MM.1S (cell line): ENCODE data around the gene LDLRAD4.

Source experiments
- DNase-seq: peaks from one replicate; pipeline ENCODE4 v3.0.0-alpha.2; 2015
- H2AFZ ChIP-seq: fragments of 300-600 bp; sonication (generic); 2 replicates; pipeline ENCODE4 v1.6.0; 2016; ENCODE audit warnings: antibody characterized with exemption, low read length
- H3F3A ChIP-seq: fragments of 300-600 bp; sonication (generic); 2 replicates; pipeline ENCODE4 v1.6.1; 2016; ENCODE audit warnings: mild to moderate bottlenecking, antibody characterized with exemption, low read length, moderate library complexity, mixed read lengths; ENCODE audit not compliant: insufficient read depth
- H3K27ac ChIP-seq: fragments of 300-600 bp; sonication (generic); 2 replicates; pipeline ENCODE4 v1.5.1; 2016; ENCODE audit warnings: mild to moderate bottlenecking, low read length
- H3K27me3 ChIP-seq: fragments of 300-600 bp; sonication (generic); replicated peaks from 2 replicates; pipeline ENCODE4 v1.6.0; 2016; ENCODE audit warnings: low read length; ENCODE audit not compliant: insufficient read depth
- H3K36me3 ChIP-seq: fragments of 300-600 bp; sonication (generic); replicated peaks from 2 replicates; pipeline ENCODE4 v1.6.1; 2016; ENCODE audit warnings: mild to moderate bottlenecking, low read length, mixed read lengths; ENCODE audit not compliant: insufficient read depth
- H3K4me1 ChIP-seq: fragments of 300-600 bp; sonication (generic); 2 replicates; pipeline ENCODE4 v1.6.1; 2016; ENCODE audit warnings: low read length, mixed read lengths
- H3K4me2 ChIP-seq: fragments of 300-600 bp; sonication (generic); 2 replicates; pipeline ENCODE4 v1.6.0; 2016; ENCODE audit warnings: low read depth, low read length
- H3K4me3 ChIP-seq: fragments of 300-600 bp; sonication (generic); 2 replicates; pipeline ENCODE4 v1.5.1; 2016; ENCODE audit warnings: low read length, mixed read lengths
- H3K79me2 ChIP-seq: fragments of 300-600 bp; sonication (generic); 2 replicates; pipeline ENCODE4 v1.6.1; 2016; ENCODE audit warnings: mixed run types, low read length, mixed read lengths
- H3K9ac ChIP-seq: fragments of 300-600 bp; sonication (generic); 2 replicates; pipeline ENCODE4 v1.6.1; 2016; ENCODE audit warnings: low read length, mixed read lengths
- H3K9me2 ChIP-seq: fragments of 300-600 bp; sonication (generic); replicated peaks from 2 replicates; pipeline ENCODE4 v1.6.1; 2016; ENCODE audit warnings: mild to moderate bottlenecking, low read length, mixed read lengths; ENCODE audit not compliant: insufficient read depth
- H3K9me3 ChIP-seq: fragments of 300-600 bp; sonication (generic); replicated peaks from 2 replicates; pipeline ENCODE4 v1.6.1; 2016; ENCODE audit warnings: mild to moderate bottlenecking, low read length, mixed read lengths; ENCODE audit not compliant: insufficient read depth
- H4K20me1 ChIP-seq: fragments of 300-600 bp; sonication (generic); 2 replicates; pipeline ENCODE4 v1.6.1; 2016; ENCODE audit warnings: mild to moderate bottlenecking, low read length, moderate library complexity, mixed read lengths; ENCODE audit not compliant: insufficient read depth
- EZH2 ChIP-seq: fragments of 300-600 bp; sonication (generic); optimal IDR thresholded peaks from 2 replicates; pipeline ENCODE3; 2017; ENCODE audit warnings: low read depth, mild to moderate bottlenecking, antibody characterized with exemption, low read length, mixed read lengths
- EZH2phosphoT487 ChIP-seq: fragments of 300-600 bp; sonication (generic); IDR thresholded peaks from 2 replicates; pipeline ENCODE4 v1.6.1; 2018; ENCODE audit warnings: antibody characterized with exemption, low read length
- TF ChIP-seq, protein P1 (sequence below): fragments of 300-600 bp; sonication (generic); IDR thresholded peaks from 2 replicates; pipeline ENCODE4 v1.5.1; 2016; ENCODE audit warnings: antibody characterized with exemption, low read length, mixed read lengths

Gene LDLRAD4

DNA sequence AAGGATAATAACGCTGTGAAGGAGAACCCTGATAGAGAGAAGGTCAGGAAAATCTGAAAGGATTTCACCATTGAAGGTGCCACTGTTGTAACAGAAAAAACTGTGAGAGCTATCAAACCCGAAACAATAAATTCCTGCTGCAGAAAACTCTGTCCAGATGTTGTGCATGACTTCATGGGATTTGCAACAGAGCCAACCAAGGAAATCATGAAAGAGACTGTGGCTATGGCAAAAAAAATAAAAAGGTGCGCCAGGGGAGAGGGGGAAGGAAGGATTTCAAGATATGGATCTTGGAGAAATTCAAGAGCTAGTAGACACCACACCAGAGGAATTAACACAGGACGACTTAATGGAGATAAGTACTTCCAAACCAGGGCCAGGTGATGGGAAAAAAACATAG, 88.0 kb downstream of the LDLRAD4 start:
- no peak overlapping the region for H2AFZ ChIP-seq
- no peaks in the 10 kb centered on the region for H3F3A ChIP-seq
- H3K27me3 ChIP-seq: no peaks in the 10 kb centered on the region
- no peaks in the 10 kb centered on the region for H3K4me1 ChIP-seq
- no peak for TF ChIP-seq EZH2phosphoT487
- no peak for TF ChIP-seq EZH2
- TF ChIP-seq, protein P1, sequence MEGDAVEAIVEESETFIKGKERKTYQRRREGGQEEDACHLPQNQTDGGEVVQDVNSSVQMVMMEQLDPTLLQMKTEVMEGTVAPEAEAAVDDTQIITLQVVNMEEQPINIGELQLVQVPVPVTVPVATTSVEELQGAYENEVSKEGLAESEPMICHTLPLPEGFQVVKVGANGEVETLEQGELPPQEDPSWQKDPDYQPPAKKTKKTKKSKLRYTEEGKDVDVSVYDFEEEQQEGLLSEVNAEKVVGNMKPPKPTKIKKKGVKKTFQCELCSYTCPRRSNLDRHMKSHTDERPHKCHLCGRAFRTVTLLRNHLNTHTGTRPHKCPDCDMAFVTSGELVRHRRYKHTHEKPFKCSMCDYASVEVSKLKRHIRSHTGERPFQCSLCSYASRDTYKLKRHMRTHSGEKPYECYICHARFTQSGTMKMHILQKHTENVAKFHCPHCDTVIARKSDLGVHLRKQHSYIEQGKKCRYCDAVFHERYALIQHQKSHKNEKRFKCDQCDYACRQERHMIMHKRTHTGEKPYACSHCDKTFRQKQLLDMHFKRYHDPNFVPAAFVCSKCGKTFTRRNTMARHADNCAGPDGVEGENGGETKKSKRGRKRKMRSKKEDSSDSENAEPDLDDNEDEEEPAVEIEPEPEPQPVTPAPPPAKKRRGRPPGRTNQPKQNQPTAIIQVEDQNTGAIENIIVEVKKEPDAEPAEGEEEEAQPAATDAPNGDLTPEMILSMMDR: no peak
- H3K9me2 ChIP-seq: no peaks in the 10 kb centered on the region
- no peaks in the 10 kb centered on the region for H3K9me3 ChIP-seq
- no peak overlapping the region for H3K9ac ChIP-seq
- DNase-seq: no peak
- H3K79me2 ChIP-seq: no peaks in the 10 kb centered on the region
- H3K27ac ChIP-seq: no peak overlapping the region
- no peak overlapping the region for H3K4me3 ChIP-seq
- no peak overlapping the region for H3K4me2 ChIP-seq
- H3K36me3 ChIP-seq: no peaks in the 10 kb centered on the region
- no peaks in the 10 kb centered on the region for H4K20me1 ChIP-seq

DNA sequence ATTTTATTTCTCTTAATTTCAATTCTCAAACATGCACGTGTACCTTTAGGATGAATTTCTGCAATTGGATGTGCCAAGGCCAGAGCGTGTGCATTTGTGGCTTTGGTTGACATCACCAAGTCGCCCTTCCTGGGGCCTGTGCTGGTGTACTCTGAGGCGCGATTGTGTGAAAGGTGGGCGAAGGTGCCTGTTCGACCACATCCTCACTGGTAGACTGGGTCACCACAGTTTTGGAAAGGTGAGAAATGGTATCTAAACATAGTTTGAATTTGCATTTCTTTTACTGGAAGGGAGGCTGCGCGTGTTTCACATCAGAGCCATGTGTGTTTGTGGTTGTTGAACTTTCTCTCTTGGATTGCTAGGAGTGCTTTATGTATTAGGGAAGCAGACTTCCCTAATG, 89.8 kb downstream of the LDLRAD4 start:
- H3K27ac ChIP-seq: no peak overlapping the region
- H3F3A ChIP-seq: no peaks in the 10 kb centered on the region
- no peak overlapping the region for H3K4me2 ChIP-seq
- no peaks in the 10 kb centered on the region for H3K79me2 ChIP-seq
- no peak overlapping the region for H2AFZ ChIP-seq
- no peaks in the 10 kb centered on the region for H3K9me2 ChIP-seq
- no peak overlapping the region for H3K9ac ChIP-seq
- H3K27me3 ChIP-seq: no peaks in the 10 kb centered on the region
- TF ChIP-seq EZH2phosphoT487 (no peak), EZH2 (no peak)
- TF ChIP-seq, protein P1: no peak
- H4K20me1 ChIP-seq: no peaks in the 10 kb centered on the region
- no peak for DNase-seq
- H3K36me3 ChIP-seq: no peaks in the 10 kb centered on the region
- no peak overlapping the region for H3K4me3 ChIP-seq
- no peaks in the 10 kb centered on the region for H3K4me1 ChIP-seq
- no peaks in the 10 kb centered on the region for H3K9me3 ChIP-seq

DNA sequence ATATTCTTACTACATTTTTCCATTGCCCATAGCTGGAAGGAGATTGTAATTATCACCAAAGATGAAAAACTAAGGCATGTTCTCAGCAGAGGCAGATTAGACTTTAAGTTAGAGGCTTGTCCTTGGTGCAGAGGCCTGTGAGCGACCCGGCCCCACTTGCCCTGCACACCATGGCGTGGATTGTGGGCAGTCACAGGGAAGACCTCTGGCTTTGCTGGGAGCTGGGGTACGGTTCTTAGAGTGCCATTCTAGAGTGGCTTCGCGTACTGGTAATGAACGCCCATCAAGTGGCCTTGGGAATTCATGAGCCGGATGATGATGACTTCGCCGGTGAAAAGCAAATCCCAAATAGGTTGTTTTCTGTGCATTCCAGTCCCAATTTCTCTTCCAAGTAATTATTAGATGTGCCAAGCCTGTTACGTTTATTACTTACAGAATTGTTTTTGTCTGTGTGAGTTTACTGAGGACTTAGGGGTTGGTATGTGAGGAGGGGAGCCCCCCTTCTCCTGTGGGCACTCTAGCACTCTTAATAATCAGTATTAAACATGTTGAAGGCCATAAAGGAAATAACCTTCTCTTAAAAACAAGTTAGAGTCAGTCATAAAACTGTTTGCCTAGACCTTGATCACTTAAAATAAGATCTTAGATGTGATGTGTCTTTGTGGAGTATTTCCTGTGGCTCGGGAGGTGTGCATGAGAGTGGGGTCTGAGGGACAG, 90.6 kb downstream of the LDLRAD4 start:
- no peak overlapping the region for H2AFZ ChIP-seq
- no peak overlapping the region for H3K9ac ChIP-seq
- no peak overlapping the region for H3K4me3 ChIP-seq
- no peak for TF ChIP-seq EZH2phosphoT487
- TF ChIP-seq, protein P1: no peak
- TF ChIP-seq EZH2: no peak
- no peaks in the 10 kb centered on the region for H3F3A ChIP-seq
- no peak overlapping the region for H3K4me2 ChIP-seq
- H3K27me3 ChIP-seq: no peaks in the 10 kb centered on the region
- H3K4me1 ChIP-seq: no peaks in the 10 kb centered on the region
- no peaks in the 10 kb centered on the region for H4K20me1 ChIP-seq
- no peaks in the 10 kb centered on the region for H3K79me2 ChIP-seq
- H3K27ac ChIP-seq: no peak overlapping the region
- no peaks in the 10 kb centered on the region for H3K9me3 ChIP-seq
- no peaks in the 10 kb centered on the region for H3K36me3 ChIP-seq
- no peaks in the 10 kb centered on the region for H3K9me2 ChIP-seq
- no peak for DNase-seq
